ENCODE results near the gene ATP2B3.

ATP2B3 gene

DNA sequence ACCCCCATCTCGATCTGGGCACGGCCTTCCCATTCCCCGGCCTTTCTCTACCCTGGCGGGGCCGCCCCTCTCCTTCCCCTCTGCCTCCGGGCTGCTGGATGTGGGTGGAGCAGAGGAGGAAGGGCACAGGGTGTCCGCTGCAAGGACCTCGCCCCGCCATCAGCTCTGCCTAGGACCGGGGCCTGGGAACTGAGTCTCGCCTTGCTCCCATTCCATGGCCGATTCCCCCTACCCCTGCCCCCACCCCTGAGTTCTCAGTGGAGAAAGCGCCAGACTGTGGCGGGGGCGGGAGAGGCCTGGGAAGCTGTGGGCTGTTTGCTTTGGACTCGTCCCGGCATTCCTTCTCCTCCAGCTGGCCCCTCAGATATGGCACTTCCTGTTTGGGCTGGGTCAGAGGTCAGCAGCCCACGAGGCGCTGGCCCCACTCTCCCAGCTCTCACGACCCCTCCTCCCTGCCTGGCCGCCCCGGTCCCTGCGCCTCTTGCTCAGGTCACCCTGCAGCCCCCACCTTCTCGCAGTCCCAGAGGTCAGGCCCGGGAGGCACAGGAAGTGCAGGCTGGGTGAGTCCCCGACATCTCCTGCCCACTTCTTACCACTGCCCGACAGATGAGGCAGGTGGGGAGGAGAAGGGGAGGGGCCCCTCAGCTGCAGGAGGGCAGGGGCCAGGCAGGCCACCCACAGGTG lies 29.1 kb upstream of the ATP2B3 start:
- no peak for DNase-seq (ENCODE audit: low read depth in 3 of 3, low spot score in 1 of 3)

DNA sequence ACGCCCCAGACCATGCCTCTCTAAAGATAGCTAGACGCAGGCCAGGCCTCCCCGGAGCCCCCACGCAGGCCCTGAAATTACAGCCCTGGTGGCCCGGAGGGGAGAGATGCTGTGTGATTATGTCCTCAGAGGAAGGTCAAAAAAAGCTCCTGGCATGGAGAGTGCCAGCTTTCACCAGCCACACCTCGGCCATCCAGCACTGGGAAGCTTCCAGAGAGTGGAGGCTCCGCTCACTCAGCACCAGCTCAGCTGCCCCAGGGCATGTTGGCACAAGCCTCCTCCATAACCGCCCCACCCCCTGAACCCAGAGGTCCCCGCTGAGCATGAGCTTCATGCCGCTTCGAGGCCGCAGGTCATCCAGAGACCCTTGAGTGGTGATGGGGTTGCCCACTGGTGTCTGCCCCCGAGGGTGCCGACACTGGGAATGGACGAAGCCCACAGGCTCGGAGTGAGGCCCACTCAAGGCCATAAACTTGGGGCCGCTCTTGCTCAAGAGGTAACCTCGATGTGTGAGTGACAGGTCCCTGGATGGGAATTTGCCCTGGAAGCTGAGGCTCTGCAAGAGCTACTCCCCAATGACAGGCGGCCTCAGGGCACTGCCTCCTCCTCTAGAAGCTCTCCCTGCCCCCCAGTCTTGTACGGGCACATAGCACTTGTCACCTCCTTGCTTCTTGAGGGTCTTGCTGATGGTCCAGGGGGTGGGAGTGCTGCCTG lies 27.1 kb upstream of the ATP2B3 start:
- DNase-seq (ENCODE audit: low read depth in 3 of 3, low spot score in 1 of 3): no peak

DNA sequence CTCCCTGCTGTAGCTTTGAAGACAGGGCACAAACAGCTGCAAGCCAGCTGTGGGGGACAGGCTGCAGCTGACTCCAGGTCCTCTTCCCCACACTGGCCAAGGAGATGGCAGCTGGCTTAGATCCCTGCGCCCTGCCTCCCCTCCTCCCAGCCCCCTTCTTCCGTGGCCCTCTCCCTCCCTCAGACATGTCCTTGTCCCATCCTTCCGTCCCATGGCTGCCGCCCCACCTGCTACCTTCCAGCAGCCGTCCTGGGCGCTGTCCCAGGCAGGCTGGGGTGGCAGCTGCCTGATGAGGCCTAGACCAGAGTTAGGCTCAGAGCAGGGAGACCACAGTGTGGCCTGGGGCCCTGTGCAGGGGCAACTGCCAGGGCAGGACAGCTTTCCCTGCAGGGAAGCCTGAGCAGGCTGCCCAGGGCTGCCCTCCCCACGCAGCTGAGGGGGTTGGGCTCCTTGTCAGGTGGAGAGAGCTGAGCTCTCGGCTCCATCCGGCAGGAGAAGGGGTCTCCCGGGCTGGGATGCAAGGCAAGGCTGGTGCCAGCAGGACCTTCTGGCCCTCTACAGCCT lies 26.0 kb upstream of the ATP2B3 start:
- DNase-seq (ENCODE audit: low read depth in 3 of 3, low spot score in 1 of 3): no peak

DNA sequence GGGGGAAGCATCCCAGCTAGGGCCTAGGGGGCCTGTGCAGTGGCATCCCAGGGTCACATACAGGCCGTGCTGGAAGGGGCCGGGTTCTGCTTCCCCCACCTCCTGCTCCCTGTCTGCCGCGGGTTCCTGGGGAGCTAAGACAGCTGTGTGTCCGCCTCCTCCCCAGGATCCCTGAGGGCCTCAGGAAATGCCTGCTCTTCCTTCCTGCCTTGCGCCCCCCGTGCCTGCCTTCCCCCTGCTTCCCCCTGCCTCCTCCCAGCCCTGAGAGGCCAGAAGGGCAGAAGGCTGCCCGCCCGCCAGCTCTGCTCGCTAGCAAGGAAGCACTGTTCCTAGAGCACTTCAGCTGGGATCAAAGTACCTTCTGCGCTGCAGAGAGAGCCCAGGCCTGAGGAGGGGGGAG lies 25.5 kb upstream of the ATP2B3 start:
- DNase-seq (ENCODE audit: low read depth in 3 of 3, low spot score in 1 of 3): no peak

DNA sequence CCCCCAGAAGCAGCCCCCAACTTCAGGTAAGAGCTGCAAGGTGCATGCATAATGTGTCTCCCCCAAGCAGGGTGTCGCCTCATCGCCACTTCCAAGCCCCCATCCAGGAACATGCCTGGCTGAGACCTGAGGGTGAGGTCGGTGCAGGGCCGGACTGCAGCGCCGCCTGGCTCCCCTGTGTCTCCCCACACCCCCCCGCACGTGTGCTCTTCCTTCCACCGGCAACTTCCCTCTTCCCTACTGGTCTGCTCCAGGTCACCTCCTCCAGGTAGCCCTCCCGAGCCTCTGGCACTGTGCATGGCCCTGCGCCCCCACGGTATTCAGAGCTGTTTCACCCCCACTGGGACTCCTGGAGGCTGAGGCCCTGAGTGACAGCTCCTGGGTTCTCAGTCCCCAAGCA lies 24.9 kb upstream of the ATP2B3 start:
- DNase-seq (ENCODE audit: low read depth in 3 of 3, low spot score in 1 of 3): no peak

DNA sequence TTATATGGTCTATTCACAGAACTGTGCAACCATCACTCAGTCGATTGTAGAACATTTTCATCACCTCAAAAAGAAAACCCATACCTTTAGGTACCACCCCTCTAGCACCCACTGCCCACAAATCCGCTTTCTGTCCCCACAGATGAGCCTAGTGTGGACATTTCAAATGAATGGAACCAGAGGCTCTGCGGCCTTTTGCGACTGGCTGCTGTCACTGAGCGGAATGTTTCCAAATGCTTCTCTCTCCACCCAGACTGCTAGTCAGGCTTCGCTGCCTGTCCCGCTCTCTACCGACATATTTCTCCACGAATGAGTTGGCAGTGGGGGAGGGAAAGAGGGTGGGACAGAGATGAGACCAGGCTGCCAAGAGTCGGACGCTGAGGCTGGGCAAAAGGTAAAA lies 24.4 kb upstream of the ATP2B3 start:
- no peak for DNase-seq (ENCODE audit: low read depth in 3 of 3, low spot score in 1 of 3)

DNA sequence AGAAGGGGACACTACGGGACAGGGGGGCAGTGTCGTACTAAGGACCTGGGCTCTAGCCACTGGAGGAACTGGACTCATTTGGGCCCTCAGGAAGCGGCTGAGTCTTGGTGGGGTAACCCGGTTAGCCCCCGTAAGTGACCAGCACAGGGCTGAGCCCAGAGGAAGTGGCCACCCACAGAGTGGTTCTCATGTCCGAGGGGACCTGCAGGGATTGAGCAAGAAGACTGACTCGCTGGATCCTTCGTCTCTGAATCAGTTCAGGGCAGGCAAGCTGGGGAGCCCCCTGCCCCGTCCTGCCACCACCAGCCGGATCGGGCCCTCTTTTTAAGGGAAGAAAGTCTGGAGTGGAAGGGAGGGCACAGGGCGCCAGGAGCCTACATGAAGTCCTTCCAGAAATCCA lies 23.4 kb upstream of the ATP2B3 start:
- no peak for DNase-seq (ENCODE audit: low read depth in 3 of 3, low spot score in 1 of 3)

DNA sequence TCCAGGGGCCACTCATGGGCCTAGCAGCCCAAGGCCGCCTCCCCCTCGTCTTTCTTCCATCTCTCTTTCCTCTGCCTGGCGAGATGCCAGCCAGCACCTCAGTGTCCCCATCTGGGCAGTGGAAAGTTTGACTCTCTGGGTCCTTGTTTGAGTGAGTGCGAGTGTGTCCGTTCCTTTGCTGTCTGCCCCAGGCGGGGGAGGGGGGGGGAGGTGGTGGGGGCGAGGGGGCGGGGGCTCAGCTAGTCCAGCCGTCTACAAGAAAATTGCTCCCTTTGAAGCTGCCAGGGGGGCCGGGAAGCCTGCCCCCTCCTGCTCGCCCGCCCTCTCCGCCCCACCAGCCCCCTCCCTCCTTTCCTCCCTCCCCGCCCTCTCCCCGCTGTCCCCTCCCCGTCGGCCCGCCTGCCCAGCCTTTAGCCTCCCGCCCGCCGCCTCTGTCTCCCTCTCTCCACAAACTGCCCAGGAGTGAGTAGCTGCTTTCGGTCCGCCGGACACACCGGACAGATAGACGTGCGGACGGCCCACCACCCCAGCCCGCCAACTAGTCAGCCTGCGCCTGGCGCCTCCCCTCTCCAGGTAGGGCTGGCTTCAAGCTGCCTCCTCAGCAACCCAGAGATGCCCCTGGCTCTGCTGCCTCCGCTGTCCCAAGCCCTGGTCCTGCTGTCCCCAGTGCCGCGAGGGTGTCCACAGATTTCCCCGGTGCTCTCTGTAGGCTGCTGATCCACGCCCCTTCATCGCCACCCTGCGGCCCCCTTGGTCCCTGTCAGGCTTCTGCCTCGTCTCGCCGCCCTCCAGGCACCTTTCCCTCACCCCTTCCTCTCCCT lies 22.7 kb upstream of the ATP2B3 start, which contains the start of gene BGN:
Gene BGN, plus strand, starts transcription at position 440 of the 821 bp plus-strand sequence. CDS start 9,652 bp downstream, outside the sequence.
- DNase-seq (ENCODE audit: low read depth in 3 of 3, low spot score in 1 of 3): no peak

DNA sequence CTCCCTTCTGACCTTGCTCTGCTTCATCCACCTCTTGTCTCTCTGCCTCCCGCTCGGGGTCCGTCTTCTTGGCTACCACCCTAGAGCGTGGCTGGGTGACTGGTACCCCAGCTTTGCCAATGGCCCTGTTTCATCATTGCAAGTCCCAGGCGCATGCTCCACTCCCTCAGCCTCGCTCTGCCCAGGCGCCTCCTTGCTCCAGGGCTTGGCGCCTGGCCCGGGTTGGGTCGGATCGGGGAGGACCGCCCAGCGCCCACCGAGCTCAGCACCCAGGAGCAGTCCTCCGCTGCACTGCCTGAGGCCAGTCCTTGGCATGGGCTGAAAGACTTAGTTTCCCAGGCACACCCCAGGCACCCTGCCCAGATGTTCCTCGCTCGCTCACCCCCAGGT lies 22.1 kb upstream of the ATP2B3 start:
- no peak for DNase-seq (ENCODE audit: low read depth in 3 of 3, low spot score in 1 of 3)

DNA sequence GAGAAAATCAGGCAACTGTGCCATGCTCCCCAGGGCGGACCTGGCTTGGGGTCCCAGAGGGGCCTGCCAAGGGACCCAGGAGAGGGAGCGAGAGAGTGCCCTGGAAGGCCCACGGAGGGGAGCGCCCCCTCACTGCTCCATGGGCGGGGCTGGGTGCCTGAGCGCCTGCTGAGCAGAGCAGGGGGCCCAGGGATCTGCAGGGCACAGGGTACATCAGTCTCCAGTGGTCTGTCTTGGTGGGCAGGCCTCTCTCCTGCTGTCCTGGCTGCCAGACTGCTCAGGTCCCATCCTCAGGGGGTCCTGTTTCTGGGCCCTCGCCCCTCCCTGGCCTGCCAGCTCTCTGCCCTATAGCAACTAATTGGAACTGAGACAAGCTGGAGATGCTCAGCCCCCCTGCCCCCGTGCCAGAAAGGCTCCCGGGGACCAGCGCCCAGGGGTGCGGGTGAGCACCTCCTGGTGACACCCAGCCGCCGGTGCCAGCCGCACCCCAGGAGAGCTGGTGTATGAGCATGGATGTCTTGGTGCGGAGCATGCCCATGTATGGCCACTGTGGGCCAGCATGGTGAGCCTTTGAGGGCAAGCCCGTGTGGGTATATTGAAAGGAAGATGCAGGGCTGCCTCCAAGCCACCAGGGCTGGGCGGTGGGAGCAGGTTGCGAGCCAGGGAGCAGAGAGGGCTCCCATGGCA lies 21.4 kb upstream of the ATP2B3 start:
- no peak for DNase-seq (ENCODE audit: low read depth in 3 of 3, low spot score in 1 of 3)

DNA sequence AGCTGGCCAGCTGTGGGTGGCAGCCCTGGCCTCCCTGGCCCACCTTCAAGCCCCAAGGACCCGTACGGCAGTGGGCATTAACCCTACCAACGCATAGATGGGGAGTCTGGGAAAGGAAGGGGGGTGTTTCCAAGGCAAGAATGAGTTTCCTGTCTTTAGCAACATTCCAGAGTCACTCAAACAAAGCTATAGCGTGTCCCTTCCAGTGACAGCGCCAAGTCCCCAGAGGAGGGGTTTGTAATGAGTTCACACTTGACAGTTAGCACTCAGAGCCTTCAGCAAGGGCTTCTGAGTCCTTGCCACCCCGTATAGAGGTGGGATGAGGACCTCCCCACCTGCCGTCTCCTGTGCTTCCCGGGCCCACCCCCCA lies 20.9 kb upstream of the ATP2B3 start:
- DNase-seq (ENCODE audit: low read depth in 3 of 3, low spot score in 1 of 3): no peak

DNA sequence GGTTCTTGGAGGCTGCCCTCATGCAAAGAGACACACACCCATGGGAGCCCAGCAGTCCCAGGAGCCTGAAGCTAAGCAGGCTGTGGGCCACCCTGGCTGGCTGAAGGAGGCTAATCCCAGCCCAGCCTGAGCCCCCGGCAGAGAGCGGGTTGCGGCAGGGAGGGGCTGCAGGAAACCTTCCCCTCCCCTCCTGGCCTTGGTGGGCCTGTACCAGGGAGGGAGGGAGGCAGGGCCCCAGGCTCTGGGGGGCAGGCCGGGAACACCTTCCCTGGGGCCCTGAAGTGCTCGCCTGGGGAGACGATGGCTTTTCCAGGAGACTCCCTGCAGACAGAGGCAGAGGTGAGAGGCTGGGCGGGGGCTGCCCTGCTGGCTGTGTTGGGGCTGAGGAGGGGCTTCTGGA lies 19.0 kb upstream of the ATP2B3 start:
- DNase-seq (ENCODE audit: low read depth in 3 of 3, low spot score in 1 of 3): no peak

DNA sequence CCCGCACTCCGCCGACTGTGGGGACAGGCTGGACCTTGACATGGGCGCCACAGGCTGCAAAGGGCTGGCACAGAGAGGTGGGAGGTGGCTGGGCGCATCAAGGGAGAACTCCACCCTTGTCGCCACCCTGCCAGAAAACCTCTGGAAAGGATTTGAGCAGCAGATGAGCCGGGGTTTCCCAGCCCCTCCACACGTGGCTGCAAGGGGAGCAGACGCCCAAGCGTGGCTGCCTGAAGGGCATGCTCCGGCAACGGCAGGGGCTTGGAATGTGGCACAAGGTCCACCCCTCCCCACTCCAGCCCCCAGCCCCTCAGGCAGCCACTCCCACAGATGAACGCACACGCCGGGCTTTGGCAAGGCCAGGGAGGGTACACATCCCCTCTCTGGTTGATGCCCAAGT lies 18.1 kb upstream of the ATP2B3 start:
- DNase-seq (ENCODE audit: low read depth in 3 of 3, low spot score in 1 of 3): no peak

DNA sequence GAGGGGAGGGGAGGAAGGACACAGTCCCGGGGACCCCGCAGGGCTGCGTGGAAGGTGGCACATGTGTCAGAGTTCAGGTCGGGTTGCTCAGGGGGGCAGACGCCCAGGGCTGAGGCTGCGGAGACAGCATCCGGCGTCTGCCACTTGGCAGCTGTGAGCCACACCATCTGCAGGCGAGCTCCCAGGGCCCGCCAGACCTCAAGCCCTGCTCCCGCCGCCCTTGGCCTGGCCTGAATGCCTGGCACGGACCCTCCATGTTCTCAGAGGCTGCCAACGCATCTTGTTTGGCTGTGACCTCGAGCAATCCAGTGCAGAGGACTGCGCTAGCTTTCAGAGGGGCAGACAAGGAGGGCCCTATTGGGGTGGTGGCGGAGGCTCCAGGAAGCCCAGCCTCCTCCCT lies 17.6 kb upstream of the ATP2B3 start:
- no peak for DNase-seq (ENCODE audit: low read depth in 3 of 3, low spot score in 1 of 3)

DNA sequence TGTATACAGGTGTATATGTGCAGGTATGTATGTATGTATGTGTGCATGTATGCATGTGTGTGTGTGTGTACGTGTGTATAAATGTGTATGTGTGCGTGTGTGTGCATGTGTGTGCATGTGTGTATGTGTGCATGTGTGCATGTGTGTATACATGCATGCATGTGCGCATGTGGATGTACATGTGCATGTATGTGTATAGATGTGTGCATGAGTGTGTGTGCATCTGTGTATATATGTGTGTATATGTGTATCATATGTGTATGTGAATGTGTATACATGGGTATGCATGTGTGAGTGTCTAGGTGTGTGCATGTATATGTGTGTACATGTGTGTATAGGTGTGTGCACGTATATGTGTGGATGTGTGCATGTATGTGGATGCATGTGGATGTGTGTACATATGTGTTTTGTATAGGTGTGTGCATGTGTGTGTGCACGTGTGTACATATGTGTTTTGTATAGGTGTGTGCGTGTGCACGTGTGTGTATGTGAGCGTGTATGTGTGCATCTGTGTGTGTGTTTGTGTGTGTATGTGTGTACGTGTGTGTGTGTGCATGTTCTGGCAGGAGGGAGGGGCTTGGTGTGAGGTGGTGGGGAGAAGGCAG lies 16.7 kb upstream of the ATP2B3 start:
- DNase-seq (ENCODE audit: low read depth in 3 of 3, low spot score in 1 of 3): no peak

DNA sequence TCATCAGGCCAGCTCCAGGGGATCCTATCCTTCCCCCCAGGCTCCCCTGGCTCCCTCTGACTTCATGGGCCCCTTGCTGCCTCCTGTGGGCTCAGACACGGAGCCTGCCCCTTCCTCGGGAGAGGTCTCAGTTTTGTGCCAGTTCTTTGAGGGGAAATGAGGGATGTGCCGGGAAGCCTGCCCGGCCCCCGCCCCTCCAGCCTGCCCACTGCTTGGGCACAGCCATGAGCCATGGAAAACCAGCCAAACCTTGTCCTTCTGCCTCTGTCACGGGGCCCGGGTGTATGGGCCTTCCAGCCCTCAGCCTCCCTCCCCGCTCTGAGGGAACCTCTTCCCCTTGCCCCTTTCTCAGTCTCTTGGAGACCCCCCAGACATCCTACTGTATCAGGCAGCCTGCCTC lies 15.9 kb upstream of the ATP2B3 start:
- DNase-seq (ENCODE audit: low read depth in 3 of 3, low spot score in 1 of 3): no peak

DNA sequence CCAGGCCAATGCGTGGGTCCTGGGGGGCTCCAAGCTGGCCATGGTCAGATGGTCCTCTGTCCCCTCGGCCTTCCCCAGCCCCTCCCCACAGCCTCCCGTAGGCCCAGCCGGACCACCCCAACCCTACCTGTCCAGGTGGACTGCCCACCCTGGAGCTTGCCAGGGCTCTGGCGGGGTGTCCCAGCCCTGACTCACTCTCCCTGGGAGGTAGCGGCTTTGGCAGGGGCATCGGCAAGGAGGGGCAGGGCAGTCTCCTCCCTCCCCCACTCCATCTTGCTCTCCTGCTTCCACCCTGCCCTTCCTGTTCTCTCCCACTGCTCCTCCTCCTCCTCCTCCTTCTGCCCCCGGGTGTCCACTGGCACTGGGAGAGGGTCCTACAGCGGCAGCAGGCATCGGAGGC lies 15.3 kb upstream of the ATP2B3 start:
- no peak for DNase-seq (ENCODE audit: low read depth in 3 of 3, low spot score in 1 of 3)

DNA sequence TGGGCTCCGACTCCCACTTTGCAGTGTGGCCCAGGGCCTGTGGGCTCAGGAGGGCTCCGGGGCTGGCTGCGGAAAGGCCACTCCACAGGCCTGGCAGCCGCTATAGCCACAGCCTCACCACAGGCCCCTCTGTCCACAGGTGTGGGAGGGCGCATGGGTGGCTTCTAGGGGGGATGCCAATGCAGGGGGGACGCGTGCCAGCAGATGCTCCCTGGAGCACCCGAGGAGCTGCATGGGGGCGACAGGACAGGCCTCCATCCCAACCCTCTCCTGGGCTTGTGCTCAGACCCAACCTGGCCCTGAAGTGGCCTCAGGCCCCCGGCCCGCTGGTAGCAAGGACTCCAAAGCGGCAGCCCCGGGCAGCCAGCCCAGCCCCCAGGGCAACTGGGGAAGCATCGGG lies 14.6 kb upstream of the ATP2B3 start:
- DNase-seq (ENCODE audit: low read depth in 3 of 3, low spot score in 1 of 3): no peak

DNA sequence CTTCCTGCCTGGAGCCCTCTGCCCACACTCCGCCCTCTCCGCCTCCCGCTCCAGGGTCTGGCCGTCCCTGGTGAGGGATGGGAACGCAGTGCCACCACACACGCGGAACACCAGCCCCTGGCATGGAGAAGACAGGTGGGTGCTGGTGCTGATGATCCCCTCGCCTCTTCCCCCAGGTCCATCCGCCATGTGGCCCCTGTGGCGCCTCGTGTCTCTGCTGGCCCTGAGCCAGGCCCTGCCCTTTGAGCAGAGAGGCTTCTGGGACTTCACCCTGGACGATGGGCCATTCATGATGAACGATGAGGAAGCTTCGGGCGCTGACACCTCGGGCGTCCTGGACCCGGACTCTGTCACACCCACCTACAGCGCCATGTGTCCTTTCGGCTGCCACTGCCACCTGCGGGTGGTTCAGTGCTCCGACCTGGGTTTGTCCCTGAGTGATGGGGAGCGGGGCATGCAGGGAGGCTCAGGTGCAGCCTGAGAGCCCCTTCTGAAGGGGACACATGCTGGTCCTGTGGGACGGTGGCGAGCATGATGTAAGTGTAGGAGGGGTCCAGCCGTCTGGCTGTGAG lies 12.9 kb upstream of the ATP2B3 start:
- DNase-seq (ENCODE audit: low read depth in 3 of 3, low spot score in 1 of 3): no peak

DNA sequence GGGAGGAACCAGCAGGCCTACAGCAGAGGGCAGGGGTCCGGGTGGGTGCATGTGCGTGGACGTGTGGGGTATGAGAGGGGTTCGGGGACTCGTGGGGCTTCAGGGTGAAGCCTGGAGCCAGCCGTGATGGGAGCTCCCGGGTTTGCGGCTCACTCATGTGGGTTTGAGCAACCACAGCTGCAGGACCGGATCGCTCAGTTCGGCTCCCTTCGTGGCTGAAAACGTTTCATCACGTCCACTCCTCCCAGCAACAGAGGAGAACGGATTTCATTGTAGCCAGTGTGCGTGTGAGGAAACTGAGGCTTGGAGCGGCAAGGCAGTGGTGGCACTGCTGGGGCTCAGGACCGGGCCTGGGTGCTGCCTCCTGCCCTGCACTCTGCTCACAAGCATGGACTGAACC lies 12.1 kb upstream of the ATP2B3 start:
- no peak for DNase-seq (ENCODE audit: low read depth in 3 of 3, low spot score in 1 of 3)

Measured in stimulated activated CD4-positive, alpha-beta T cell treated with anti-CD3 and anti-CD28 coated beads, TNF-alpha, amount 100 ng/mL, for 1 hour (primary cell).